Activated CD4-positive, CD25-positive, alpha-beta regulatory T cell (primary cell): ENCODE measurements around the gene TMEM175.

Experiments
- DNase-seq, 4 experiments: peaks; one replicate each; lab custom pipeline; 2025; lab: John Stamatoyannopoulos, UW

The TMEM175 gene

DNA sequence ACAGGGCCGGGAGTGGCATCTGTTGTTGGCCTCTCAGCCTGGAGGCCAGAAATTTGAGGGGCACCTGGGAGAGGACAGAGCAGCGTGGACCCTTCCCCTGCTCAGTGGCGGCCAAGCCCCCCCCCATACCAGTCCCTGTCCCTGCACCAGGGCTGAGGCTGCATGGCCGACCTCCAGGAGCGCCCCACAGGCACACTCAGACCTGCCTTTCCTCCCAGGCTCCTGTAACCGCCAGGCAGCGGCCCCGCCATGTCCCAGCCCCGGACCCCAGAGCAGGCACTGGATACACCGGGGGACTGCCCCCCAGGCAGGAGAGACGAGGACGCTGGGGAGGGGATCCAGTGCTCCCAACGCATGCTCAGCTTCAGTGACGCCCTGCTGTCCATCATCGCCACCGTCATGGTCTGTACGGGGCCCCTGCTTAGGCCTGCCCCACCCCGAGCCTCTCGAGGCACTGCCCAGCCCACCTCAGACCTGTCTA is 15.3 kb downstream of the TMEM175 start:
- DNase-seq, result no peak

DNA sequence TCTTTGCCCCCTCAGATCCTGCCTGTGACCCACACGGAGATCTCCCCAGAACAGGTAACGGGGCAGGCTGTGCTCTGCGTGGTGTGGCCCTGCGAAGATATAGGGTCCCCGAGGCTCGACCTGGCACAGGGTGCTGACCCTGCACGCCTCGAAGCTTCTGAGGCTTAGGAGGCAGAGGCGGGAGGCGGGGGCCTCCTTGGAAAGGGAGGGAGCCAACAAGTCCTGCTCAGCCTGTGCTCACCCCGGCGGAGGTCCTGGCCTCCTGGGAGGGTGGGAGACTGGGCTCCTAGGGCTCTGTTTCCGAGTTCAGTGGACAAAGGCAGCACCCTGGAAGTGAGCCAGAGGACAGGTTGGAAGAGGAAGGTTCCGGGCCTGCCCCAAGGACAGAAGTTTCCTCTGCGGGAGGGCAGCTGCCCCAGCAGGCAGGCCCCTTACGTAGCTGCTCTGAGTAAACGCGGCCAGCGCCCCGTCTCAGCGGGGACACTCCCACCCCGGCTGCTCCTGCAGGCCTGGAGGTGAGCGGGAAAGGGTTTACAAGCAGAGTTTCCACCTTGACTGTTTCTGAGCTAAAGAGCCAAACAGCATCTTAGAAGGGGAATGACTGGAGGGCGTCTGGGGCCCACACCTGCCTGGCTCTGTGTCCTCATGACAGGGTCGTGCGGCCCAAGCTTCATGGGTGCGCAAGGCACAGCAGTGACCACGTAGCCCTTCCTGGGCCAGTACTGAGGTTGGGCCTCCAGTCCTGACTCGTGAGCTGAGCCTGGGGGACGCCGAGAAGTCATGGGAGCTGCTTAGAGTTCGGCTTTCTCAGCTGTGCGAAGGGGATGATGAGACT is 16.1 kb downstream of the TMEM175 start:
- no peak for DNase-seq

- DNase-seq, result no peak
Observed at GRCh38 chr4:948936-949300, 16.7 kb downstream of the TMEM175 start.

DNA sequence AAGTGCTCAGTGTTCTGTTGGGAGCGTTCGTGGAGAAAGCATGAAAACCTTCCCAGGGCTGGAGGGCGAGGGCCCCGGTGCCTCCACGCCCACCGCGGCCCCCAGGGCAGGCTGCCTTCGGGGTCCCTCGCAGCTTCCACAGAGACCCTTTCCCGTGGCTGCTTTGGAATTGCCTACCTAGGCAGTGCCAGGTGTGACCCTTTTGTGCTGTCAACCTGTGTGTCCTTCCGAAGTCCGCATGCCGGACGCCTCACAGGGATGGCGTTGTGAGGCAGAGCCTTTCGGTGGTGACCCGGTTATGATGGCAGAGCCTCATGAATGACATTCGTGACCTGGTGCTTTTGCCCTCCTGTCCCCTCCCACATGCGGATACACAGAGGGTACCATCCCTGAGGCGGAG is 17.4 kb downstream of the TMEM175 start:
- DNase-seq, result no peak

DNA sequence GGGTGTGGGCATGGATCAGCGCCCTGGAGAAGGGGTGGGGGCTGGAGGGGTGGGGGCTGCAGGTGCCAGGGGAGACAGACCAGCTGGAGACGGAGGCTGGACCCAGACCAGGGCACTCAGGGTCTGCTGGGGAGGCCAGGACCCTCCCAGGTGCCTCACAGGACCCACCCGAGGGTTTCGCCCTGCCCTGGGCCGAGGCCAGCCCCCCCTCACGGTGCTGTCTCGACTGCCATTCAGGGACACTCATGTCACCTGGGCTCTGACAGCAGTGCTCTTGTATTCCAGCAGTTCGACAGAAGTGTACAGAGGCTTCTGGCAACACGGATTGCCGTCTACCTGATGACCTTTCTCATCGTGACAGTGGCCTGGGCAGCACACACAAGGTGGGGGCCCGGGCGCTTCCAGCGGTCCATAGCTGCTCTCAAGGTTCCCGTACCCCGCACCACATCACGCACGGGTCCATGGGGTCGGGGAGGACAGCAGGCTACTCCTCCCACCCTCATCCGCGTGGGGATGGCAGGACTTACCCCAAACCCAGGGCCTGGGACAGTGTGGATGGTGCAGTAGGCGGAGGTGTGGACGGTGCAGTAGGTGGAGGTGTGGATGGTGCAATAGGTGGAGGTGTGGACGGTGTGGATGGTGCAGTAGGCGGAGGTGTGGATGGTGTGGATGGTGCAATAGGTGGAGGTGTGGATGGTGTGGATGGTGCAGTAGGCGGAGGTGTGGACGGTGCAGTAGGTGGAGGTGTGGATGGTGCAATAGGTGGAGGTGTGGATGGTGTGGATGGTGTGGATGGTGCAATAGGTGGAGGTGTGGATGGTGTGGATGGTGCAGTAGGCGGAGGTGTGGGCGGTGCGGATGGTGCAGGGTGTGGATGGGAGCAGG is 18.1 kb downstream of the TMEM175 start:
- DNase-seq, result no peak

DNA sequence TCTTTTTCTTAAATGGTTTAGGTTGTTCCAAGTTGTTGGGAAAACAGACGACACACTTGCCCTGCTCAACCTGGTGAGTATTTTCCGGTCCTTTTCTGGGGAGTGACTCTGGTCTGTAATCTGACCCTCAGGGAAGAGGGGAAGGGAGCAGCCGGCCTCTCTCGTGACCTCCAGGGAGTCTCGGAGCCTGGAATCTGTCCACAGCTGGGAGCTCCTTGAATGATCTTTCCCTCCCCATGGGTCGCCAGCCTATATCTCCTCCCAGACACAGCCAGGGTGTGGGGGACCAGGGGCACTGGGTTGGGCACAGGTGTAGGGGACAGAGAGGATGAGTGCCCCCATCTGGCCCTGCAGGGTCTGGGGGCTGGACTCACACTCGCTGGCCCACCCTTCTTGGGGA is 18.9 kb downstream of the TMEM175 start:
- DNase-seq, result no peak

DNA sequence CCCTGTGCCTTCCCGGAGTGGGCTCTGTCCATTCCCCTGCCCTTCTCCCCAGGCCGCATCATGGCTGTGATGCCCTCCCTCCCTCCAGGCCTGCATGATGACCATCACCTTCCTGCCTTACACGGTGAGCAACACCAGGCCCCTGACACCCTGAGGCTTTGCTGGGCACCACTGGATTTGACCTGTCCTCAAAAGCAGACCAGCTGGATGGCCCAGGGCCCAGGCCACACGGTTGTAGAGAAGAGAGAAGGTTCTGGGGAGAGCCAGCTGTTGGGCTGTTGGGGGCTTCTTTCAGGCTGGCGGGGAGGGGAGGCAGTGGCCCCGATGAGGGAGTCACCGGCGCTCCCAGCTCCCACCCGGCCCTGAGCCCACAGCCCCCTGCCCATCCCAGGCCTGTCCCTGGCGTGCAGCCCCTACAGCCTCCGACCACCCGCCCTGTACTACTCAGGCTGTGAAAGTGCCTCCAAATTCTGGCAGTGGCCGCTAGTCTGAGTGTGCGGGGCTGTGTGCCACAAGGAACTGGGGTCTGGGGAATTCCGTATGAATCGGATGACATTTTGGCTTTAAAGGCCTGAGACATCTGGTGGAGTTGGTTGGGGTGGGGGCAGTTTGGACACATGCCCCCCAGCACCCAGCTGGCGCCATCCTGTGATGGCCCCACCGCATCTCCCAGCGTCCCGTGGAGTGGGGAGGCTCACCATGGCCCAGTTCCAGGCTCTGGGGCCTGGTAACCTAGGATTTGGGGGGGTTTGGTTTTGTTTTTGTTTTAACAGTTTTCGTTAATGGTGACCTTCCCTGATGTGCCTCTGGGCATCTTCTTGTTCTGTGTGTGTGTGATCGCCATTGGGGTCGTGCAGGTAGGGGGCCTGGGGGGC is 19.6 kb downstream of the TMEM175 start:
- no peak for DNase-seq

- no peak for DNase-seq
Observed at GRCh38 chr4:952881-953573, 20.8 kb downstream of the TMEM175 start.

GRCh38 chr4:953574-953915 is 21.3 kb downstream of the TMEM175 start:
- no peak for DNase-seq

DNA sequence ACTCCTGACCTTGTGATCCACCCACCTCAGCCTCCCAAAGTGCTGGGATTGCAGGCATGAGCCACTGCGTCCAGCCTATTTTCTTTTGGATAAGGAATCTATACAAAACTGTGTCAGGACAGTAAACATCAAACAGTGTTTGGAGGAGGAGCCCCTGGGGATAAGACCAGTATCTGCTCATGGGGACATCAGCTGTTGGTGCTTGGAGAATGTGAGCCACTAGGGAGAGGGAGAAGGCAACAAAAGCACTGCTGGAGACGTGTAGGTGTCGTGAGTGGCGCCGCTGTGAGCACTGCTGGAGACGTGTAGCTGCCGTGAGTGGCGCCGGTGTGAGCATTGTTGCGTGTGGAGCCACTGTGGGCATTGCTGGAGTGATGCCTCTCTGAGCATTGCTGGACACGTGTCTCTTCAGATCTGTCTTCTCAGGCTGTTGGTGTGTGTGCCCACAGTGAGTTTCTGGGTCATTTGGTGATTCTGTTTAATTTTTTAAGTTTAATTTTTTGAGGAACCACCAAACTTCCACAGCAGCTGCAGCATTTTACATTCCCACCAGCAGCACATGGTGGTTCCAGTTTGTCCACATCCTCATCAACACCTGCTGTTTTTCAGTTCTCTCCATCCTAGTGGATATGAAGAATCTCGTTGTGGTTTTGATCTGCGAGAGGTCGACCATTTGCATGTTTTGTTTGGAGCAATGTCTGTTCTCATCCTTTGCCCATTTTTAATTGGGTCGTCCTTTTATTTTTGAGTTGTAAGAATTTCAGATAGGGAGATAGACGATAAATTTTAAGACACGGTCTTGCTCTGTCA is 22.2 kb downstream of the TMEM175 start:
- DNase-seq, result no peak

- no peak for DNase-seq
Observed at GRCh38 chr4:955161-955921, 23.1 kb downstream of the TMEM175 start.

GRCh38 chr4:955931-956381 is 23.7 kb downstream of the TMEM175 start:
- DNase-seq, result no peak

DNA sequence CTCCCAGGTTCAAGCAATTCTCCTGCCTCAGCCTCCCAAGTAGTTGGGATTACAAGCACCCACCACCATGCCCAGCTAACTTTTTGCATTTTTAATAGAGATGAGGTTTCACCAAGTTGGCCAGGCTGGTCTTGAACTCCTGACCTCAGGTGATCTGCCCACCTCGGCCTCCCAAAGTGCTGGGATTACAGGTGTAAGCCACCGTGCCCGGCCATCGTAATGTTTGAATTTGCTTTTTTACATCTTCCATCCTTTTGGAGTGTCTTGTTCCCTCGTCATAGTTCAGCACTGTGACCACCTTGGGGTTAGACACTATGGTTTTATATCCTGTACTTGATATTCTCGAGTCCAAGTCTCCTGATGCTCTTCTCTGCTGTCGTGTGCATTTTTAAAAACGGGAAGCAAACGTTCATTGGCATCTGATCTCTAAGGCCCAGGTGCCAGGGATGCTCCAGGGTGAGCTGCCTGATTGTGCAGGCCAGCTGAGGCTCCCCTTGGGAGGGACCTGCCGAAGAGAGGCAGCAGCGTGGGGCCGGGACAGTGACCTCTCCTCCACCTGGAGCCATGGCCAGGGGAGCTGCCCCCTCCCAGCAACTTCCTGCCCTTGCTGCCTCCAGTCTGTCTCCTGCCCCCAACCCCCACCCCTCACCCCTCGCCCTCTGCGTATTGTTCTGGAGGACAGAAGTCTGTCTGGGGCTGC is 24.4 kb downstream of the TMEM175 start:
- no peak for DNase-seq

DNA sequence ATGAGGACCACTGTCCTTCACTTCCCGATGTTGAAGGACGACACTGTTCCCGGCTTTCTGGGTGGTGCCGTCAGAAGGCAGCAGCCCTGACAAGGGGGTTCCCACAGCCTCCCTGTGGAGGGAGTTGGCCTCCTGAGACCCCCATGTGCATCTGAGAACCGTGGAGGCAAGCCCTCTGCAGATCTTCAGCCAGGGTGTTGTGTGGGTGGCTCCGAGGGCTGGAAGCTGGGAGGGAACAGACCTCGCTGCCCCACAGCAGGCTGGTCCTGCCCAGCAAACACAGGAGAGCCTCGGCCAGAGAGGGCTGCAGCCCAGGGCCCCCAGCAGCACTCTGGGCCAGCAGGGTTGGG is 24.9 kb downstream of the TMEM175 start:
- no peak for DNase-seq

DNA sequence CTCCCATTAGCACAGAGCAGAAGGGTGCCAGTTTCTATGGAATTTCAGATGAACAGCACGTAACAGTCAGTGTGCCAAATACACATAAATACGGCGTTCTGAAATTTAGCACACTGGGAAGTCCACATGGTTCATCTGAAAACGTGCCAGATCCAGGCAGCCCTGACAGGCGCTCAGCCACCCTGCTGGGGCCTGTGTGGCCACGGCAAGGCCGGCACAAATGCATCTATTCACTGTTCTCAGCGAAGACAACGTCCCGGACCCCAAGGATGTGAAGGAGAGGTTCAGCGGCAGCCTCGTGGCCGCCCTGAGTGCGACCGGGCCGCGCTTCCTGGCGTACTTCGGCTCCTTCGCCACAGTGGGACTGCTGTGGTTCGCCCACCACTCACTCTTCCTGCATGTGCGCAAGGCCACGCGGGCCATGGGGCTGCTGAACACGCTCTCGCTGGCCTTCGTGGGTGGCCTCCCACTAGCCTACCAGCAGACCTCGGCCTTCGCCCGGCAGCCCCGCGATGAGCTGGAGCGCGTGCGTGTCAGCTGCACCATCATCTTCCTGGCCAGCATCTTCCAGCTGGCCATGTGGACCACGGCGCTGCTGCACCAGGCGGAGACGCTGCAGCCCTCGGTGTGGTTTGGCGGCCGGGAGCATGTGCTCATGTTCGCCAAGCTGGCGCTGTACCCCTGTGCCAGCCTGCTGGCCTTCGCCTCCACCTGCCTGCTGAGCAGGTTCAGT is 25.5 kb downstream of the TMEM175 start:
- no peak for DNase-seq

- DNase-seq, result no peak
Observed at GRCh38 chr4:958314-958665, 26.0 kb downstream of the TMEM175 start.

GRCh38 chr4:958696-959337 is 26.6 kb downstream of the TMEM175 start:
- DNase-seq, result no peak
